HAP-1 (cell line): Measurements from ENCODE around the gene PIMREG.

ENCODE experiments used
- DNase-seq, 2 experiments: peaks; one replicate each; pipeline ENCODE4 v3.0.0-alpha.2; 2016 to 2020; ENCODE audit warnings: low spot score in 2 of 2
- H3K27me3 ChIP-seq: fragments of 250-450 bp; sonication (Bioruptor Pico); 2 replicates; pipeline ENCODE4 v1.5.1; 2020; ENCODE audit warnings: low read depth, mild to moderate bottlenecking, moderate library complexity
- H3K36me3 ChIP-seq: fragments of 250-450 bp; sonication (Bioruptor Pico); replicated peaks from 2 replicates; pipeline ENCODE4 v1.5.1; 2020; ENCODE audit warnings: mild to moderate bottlenecking
- H3K4me1 ChIP-seq: fragments of 250-450 bp; sonication (Bioruptor Pico); 2 replicates; pipeline ENCODE4 v1.5.1; 2020; ENCODE audit warnings: mild to moderate bottlenecking
- H3K4me3 ChIP-seq: fragments of 250-450 bp; sonication (Bioruptor Pico); 2 replicates; pipeline ENCODE4 v1.5.1; 2020; ENCODE audit warnings: mild to moderate bottlenecking, moderate library complexity
- H3K9me3 ChIP-seq: fragments of 250-450 bp; sonication (Bioruptor Pico); 2 replicates; pipeline ENCODE4 v1.5.1; 2020; ENCODE audit warnings: mild to moderate bottlenecking, moderate library complexity
- in situ Hi-C: fragments of 300-500 bp; cut with MboI; formaldehyde crosslinking; loops from 3 replicates; pipeline ENCODE4 v1.14.3; 2020; ENCODE audit warnings: low sequenced_read_pairs, inconsistent platforms, mixed read lengths

PIMREG gene

DNA sequence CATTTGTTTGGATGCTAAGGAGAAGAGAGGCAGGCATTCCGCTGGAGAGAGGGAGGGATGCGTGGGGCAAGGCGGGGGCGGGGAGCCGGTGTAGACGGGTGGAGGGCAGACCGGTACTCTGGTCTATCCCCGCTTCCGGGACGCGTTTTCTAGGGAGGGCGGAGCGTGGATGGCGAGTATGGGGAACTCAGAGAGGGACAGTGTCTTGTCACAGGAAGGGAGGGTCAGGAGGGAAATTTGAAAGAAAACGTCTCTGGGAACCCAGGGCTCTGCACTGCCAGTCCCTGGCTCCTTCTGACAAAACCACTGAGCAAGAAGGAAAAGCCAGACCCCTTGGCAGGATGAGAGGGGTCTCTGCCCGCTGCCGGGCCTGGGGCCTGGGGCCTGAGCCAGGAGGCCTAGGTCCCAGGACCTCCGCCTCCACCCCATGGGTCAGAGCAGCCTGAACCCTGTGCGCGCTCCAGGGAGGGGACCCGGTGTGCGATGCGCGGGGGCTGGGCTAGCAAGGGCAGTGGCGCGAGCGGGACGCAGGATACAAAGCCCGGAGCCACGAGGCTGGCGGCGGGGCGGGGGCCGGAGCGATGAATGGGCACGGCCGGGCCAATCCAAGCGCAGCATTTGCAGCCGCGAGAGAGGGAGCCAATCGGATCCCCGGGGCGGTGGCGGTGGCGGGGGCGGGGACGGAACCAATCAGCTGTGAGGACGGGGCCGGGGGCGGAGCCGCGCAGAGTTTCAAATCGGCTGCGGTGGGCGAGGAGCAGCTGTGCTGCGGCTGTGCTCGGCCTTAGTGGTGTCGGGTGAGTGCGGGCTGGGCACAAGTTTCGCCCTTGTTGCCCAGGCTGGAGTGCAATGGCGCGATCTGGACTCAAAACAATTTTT is at the start of gene PIMREG:
PIMREG (plus strand) TSS at position 764 of the 879 bp plus-strand sequence. CDS start 656 bp downstream, outside the sequence.
- DNase-seq = peak; percentile 91 to 99
- Histone ChIP-seq H3K9me3 (no peaks in the 10 kb centered on the region), H3K36me3 (peaks cover 34% of the 10 kb centered on the region), H3K4me3 (peak within 1 kb of the TSS; percentile 63), H3K4me1 (peaks cover 8% of the 10 kb centered on the region), H3K27me3 (no peaks in the 10 kb centered on the region)
- in situ Hi-C loops = no loop called here

- Histone ChIP-seq H3K36me3 (no peaks in the 10 kb centered on the region), H3K27me3 (peaks cover 6% of the 10 kb centered on the region; the same call in 1 of the 2 replicates), H3K4me1 (no peaks in the 10 kb centered on the region), H3K9me3 (no peaks in the 10 kb centered on the region), H3K4me3 (no peak overlapping the region)
- no peak for DNase-seq
- in situ Hi-C loops = loop anchor here (10.0 kb wide), 1 partner anchor 64 kb away; no protein-coding TSS in a partner anchor
These were observed 45.3 kb upstream of the PIMREG start for GRCh38 chr17:6398955-6399354.

GRCh38 chr17:6402258-6402657 is 42.0 kb upstream of the PIMREG start:
- peaks cover 4% of the 10 kb centered on the region; the same call in 1 of the 2 replicates for H3K27me3 ChIP-seq
- in situ Hi-C loops = no loop called here
- H3K4me1 ChIP-seq = no peaks in the 10 kb centered on the region
- H3K4me3 ChIP-seq = no peak overlapping the region
- H3K9me3 ChIP-seq = no peaks in the 10 kb centered on the region
- no peaks in the 10 kb centered on the region for H3K36me3 ChIP-seq
- DNase-seq = no peak

GRCh38 chr17:6408276-6408675 is 36.0 kb upstream of the PIMREG start:
- Histone ChIP-seq H3K4me3 (no peak overlapping the region), H3K27me3 (no peaks in the 10 kb centered on the region), H3K36me3 (no peaks in the 10 kb centered on the region), H3K4me1 (no peaks in the 10 kb centered on the region), H3K9me3 (no peaks in the 10 kb centered on the region)
- in situ Hi-C loops = no loop called here
- DNase-seq = no peak

GRCh38 chr17:6408735-6409134 is 35.5 kb upstream of the PIMREG start:
- DNase-seq = no peak
- Histone ChIP-seq H3K36me3 (no peaks in the 10 kb centered on the region), H3K4me1 (no peaks in the 10 kb centered on the region), H3K9me3 (no peaks in the 10 kb centered on the region), H3K27me3 (no peaks in the 10 kb centered on the region), H3K4me3 (no peak overlapping the region)
- in situ Hi-C loops = no loop called here

GRCh38 chr17:6413065-6413464 is 31.2 kb upstream of the PIMREG start:
- Histone ChIP-seq H3K36me3 (no peaks in the 10 kb centered on the region), H3K4me1 (no peaks in the 10 kb centered on the region), H3K27me3 (no peaks in the 10 kb centered on the region), H3K9me3 (no peaks in the 10 kb centered on the region), H3K4me3 (no peak overlapping the region)
- in situ Hi-C loops = no loop called here
- DNase-seq = peak in 1 of 2 experiments; percentile 34

GRCh38 chr17:6415616-6416015 is 28.6 kb upstream of the PIMREG start:
- Histone ChIP-seq H3K9me3 (no peaks in the 10 kb centered on the region), H3K27me3 (no peaks in the 10 kb centered on the region), H3K36me3 (no peaks in the 10 kb centered on the region), H3K4me3 (no peak overlapping the region), H3K4me1 (no peaks in the 10 kb centered on the region)
- no peak for DNase-seq
- in situ Hi-C loops = no loop called here

DNA sequence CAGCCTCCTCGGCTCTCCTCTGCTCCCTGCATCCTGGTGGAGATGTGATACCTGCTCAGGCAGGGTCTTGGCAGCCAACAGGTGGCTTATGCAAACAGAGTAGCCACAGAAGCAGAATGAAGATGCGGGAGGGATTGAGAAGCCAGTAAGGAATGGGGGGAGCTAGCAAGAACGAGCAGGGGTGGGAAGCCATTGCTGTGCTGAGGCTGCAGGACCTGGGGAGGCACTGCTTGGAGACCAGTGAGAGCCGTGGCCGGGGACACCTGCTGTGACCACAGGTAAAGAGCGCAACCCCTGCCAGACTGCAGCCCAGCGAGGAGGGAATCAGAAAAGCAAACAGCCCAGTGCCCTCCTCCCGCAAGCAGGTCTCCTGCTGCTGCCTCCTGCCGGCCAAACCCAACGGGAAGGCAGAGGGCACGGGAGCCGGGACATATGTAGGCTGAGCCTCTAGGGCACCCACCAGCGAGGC is 24.0 kb upstream of the PIMREG start:
- peak in 1 of 2 experiments; percentile 48 for DNase-seq
- Histone ChIP-seq H3K27me3 (no peaks in the 10 kb centered on the region), H3K36me3 (no peaks in the 10 kb centered on the region), H3K4me1 (no peaks in the 10 kb centered on the region), H3K4me3 (no peak overlapping the region), H3K9me3 (no peaks in the 10 kb centered on the region)
- in situ Hi-C loops = loop anchor here (5.0 kb wide), 1 partner anchor 833 kb away; no protein-coding TSS in a partner anchor

DNA sequence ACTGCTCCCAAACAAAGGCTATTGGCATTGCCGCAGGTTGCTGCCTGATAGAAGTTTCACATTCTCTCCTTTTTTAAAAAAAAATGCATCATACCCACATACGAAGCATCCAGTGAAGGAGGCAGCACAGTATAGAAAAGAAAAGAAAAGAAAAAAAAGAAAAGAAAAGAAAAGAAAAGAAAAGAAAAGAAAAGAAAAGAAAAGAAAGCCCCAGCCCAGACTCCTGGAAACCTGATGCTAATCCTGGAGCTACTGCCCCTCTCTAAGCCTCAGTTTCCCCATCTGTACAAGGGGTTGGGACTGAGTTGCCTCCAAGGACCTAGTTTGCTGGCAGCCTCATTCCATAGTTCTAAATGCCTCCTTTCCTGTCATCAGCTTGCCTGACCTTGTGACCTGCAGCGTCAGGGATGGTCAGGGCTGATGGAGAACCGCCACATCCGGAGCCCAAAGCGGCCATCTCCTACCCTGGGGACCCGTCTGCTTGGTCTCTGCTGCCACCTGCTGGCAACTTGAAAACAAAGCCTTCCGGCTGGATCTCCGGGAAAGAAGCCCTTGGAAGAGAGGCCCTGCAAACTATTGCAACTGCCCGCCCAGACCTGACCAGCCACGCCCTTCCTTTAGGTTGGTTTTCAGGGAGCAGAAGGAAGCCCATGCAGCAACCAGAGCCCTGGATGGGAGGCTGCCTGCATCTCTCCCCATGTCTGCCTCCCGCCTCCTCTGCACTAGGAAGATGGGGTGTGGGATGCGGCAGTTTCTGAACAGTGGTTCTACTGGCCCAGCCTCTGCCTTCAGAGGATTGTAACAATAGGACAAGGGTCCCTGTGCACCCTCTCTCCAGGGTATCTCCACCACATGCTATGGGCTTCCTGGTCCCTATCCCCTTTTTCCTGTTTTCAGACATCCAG is 22.3 kb upstream of the PIMREG start:
- DNase-seq = peak; percentile 70 to 88
- in situ Hi-C loops = loop anchor here (5.0 kb wide), 1 partner anchor 835 kb away; no protein-coding TSS in a partner anchor
- no peaks in the 10 kb centered on the region for H3K4me1 ChIP-seq
- H3K9me3 ChIP-seq = no peaks in the 10 kb centered on the region
- no peak overlapping the region for H3K4me3 ChIP-seq
- no peaks in the 10 kb centered on the region for H3K36me3 ChIP-seq
- H3K27me3 ChIP-seq = no peaks in the 10 kb centered on the region

DNA sequence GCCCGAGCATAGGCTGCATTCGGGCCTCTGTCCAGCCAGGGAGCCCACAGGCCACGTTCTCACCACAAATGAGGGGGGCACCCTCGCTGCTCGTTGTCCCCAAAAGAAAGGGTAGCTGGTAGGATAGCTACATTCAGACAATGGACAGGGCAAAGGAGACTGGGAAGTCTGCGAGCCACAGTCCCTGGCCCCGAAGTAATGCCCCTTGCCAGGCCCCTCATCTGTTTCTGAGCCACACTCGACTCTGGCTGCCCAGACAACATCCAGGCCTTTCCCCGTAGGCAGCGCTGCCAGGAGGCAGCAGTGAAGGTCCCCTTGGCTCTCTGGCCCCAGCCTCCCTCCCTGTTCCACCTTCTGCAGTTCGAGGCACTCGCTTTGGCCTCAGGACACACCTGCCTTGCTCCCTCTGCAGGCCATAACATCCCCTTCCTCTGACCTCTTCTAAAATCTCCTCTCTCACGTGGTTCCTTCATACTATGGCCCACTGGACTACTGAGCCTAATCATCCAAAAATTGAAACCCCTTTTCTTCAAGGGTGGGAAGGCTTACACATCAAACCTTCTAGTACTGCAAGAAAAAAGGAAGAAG is 21.5 kb upstream of the PIMREG start:
- Histone ChIP-seq H3K4me3 (no peak overlapping the region), H3K36me3 (no peaks in the 10 kb centered on the region), H3K4me1 (no peaks in the 10 kb centered on the region), H3K27me3 (no peaks in the 10 kb centered on the region), H3K9me3 (no peaks in the 10 kb centered on the region)
- no peak for DNase-seq
- in situ Hi-C loops = loop anchor here (5.0 kb wide), 1 partner anchor 835 kb away; no protein-coding TSS in a partner anchor

- no peaks in the 10 kb centered on the region for H3K27me3 ChIP-seq
- no peak for DNase-seq
These were observed 20.3 kb upstream of the PIMREG start for GRCh38 chr17:6423931-6424330.

DNA sequence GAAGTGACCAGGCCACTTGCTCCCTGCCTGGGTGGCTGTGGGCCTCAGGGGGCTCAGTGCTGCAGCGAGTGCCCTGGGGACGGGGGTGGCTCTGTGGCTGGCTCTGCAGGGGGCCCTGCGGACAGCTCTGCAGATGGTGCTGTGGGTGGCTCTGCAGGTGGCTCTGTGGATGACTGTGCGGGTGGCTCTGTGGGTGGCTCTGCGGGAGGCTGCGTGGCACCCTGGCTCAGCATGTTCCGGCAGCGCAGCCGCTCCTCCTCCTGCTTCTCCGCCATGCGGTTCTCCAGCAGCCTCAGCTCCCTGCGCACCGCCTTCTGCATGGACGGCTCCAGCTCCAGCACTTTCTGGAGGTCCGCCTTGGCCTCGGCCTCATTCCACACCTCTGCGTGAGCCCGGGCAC is 18.8 kb upstream of the PIMREG start:
- Histone ChIP-seq H3K9me3 (no peaks in the 10 kb centered on the region), H3K36me3 (no peaks in the 10 kb centered on the region), H3K4me1 (no peaks in the 10 kb centered on the region), H3K27me3 (no peaks in the 10 kb centered on the region), H3K4me3 (no peak overlapping the region)
- DNase-seq = no peak
- in situ Hi-C loops = no loop called here

More at GRCh38 chr17:6423931-6424330, 20.3 kb upstream of the PIMREG start:
- in situ Hi-C loops = loop anchor here (5.0 kb wide), 1 partner anchor 837 kb away; no protein-coding TSS in a partner anchor
- H3K9me3 ChIP-seq = no peaks in the 10 kb centered on the region
- no peaks in the 10 kb centered on the region for H3K36me3 ChIP-seq
- no peak overlapping the region for H3K4me3 ChIP-seq
- H3K4me1 ChIP-seq = no peaks in the 10 kb centered on the region

GRCh38 chr17:6426356-6427101 is 17.7 kb upstream of the PIMREG start:
- no peak for DNase-seq
- Histone ChIP-seq H3K27me3 (no peaks in the 10 kb centered on the region), H3K36me3 (no peaks in the 10 kb centered on the region), H3K4me3 (no peak overlapping the region), H3K9me3 (peaks cover 6% of the 10 kb centered on the region), H3K4me1 (no peaks in the 10 kb centered on the region)
- in situ Hi-C loops = no loop called here
